ENCODE results near the gene SMAD9.

DNA sequence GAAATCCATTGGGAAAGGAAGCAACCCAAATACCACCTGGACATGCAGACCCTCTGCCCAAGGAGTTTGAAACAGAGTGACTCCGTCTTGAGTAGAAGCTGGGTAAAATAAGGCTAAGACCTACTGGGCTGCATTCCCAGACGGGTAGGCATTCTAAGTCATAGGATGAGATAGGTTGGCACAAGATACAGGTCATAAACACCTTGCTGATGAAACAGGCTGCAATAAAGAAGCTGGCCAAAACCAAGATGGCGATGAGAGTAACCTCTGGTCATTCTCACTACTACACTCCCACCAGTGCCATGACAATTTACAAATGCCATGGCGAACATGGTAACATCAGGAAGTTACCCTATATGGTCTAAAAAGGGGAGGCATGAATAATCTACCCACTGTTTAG lies 60.8 kb downstream of the SMAD9 start:
- TF ChIP-seq CTCF (IDR thresholded peaks at IDR 0.05): no peak
- no peak for TF ChIP-seq EP300 (IDR thresholded peaks at IDR 0.05)
- no peak for TF ChIP-seq POLR2A (IDR thresholded peaks at IDR 0.05)
- no peak for TF ChIP-seq POLR2AphosphoS5 (IDR thresholded peaks at IDR 0.05)
